GM23338 (cell line): ENCODE data around the gene AGO1.

Experiments
- EZH2 ChIP-seq: fragments of 200-600 bp; sonication (generic); IDR thresholded peaks from one replicate; pipeline ENCODE4 v1.8.0; 2017; ENCODE audit warnings: antibody characterized with exemption, mild to moderate bottlenecking, low read depth; ENCODE audit not compliant: unreplicated experiment
- POLR2AphosphoS5 ChIP-seq: IDR thresholded peaks from 2 replicates; pipeline ENCODE4 v1.6.1; 2016; ENCODE audit warnings: antibody characterized with exemption, low read depth

GRCh38 chr1:35925741-35926140 lies 42.7 kb downstream of the AGO1 start:
- TF ChIP-seq EZH2 (no peak), POLR2AphosphoS5 (no peak)
